Right lobe of liver (tissue), 4 donors: Measurements from ENCODE around the gene NPRL2.

Experiments used
- POLR2A ChIP-seq: fragments of 450-650 bp; IDR thresholded peaks from one replicate; pipeline ENCODE4 v1.6.1; 2017; ENCODE audit warnings: antibody characterized with exemption, mild to moderate bottlenecking
- TF ChIP-seq, protein P1 (sequence below), 4 donors: fragments of 200-600 bp in 3 of 4; fragments of 450-650 bp in 1 of 4; IDR thresholded peaks; one replicate each; pipeline versions ENCODE4 v1.5.1 to v1.8.0; 2016 to 2022; ENCODE audit warnings: antibody characterized with exemption in 4 of 4, mild to moderate bottlenecking in 2 of 4
- donor health status: DM: no; HTN: no; CAD: no.
- donor health status: DM: no; HTN: no; CAD: no.
- donor health status: DM: no; HTN: yes; CAD: no.

DNA sequence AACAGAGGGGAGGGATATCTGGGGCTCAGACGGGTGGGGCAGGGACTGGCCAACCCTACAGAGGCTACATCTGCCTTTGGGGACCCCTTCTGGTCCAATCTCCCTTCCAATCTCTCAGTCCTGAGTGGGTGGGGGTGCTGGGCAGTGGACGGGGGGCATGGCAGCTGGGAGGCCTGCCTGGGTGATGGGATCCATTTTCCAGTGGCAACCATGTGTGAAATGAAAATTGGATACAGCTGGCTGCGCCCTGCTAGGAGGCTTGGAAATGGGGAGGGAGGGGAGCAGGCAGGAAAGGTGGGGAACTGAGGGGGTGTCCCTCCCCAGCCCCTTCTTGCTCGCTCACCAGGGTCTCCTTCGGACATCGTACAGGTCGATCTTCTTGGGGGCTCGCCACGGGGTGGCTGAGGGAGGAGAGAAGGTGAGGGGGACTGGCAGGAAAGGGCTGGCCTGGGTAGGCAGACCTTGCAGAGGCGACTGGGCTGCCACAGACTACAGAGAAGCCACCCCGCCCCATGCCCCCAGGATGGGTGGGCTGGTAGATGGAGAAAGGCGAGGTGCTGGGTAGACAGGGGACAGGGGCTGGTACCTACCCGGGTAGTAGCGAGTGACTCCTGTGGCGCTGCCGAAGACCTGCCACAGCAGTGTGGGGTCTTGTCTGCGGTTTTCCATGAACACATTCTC is 30.0 kb upstream of the NPRL2 start:
- no peak for TF ChIP-seq POLR2A
- TF ChIP-seq, protein P1, sequence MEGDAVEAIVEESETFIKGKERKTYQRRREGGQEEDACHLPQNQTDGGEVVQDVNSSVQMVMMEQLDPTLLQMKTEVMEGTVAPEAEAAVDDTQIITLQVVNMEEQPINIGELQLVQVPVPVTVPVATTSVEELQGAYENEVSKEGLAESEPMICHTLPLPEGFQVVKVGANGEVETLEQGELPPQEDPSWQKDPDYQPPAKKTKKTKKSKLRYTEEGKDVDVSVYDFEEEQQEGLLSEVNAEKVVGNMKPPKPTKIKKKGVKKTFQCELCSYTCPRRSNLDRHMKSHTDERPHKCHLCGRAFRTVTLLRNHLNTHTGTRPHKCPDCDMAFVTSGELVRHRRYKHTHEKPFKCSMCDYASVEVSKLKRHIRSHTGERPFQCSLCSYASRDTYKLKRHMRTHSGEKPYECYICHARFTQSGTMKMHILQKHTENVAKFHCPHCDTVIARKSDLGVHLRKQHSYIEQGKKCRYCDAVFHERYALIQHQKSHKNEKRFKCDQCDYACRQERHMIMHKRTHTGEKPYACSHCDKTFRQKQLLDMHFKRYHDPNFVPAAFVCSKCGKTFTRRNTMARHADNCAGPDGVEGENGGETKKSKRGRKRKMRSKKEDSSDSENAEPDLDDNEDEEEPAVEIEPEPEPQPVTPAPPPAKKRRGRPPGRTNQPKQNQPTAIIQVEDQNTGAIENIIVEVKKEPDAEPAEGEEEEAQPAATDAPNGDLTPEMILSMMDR (IDR thresholded peaks at IDR 0.05) = no peak
